Measurements from ENCODE around the gene MBLAC1. TPM values are rescaled to one million over a fixed set of nuclear protein-coding genes. Genes with fewer than 3 reads are reported as not detected.
"Not testable (repeated sequence)": the region's sequence is repeated elsewhere in the genome, so short reads cannot be mapped to it uniquely, and the experiment has no call there.

The MBLAC1 gene
- total RNA-seq, 1 donor from 2014 or later = 1.1 TPM

DNA sequence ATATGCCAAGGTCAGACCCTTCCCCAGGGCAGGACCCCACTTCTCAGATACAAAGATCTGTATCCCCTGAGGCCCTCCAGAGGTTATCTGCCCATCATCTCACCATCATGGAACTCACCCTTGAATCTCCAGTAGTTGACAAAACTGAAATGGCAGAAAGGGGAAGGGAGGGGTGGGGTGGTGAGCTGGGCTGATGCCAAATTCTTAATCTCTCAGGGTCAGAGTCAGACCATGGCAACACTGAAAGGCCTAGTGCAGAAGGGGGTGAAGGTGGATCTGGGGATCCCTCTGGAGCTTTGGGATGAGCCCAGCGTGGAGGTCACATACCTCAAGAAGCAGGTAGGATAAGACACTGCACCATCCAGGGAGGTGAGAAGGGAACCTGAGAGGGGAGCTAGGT is 4.2 kb upstream of the MBLAC1 start:
- DNase-seq = no peak

DNA sequence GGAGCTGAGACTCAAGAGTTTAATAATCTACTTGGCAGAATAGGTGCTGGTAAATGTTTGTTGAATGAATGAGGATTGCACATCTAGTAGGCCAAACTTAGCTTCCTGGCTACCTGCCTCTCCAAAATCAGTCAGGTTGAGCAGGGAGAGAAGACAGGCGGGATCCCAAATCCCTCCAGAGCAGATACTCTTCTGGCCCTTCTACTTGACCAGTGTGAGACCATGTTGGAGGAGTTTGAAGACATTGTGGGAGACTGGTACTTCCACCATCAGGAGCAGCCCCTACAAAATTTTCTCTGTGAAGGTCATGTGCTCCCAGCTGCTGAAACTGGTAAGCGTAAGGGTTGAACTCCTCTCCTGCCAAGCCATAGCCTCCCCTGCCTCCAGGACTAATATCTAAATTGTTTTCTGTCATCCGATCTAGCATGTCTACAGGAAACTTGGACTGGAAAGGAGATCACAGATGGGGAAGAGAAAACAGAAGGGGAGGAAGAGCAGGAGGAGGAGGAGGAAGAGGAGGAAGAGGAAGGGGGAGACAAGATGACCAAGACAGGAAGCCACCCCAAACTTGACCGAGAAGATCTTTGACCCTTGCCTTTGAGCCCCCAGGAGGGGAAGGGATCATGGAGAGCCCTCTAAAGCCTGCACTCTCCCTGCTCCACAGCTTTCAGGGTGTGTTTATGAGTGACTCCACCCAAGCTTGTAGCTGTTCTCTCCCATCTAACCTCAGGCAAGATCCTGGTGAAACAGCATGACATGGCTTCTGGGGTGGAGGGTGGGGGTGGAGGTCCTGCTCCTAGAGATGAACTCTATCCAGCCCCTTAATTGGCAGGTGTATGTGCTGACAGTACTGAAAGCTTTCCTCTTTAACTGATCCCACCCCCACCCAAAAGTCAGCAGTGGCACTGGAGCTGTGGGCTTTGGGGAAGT is 2.2 kb upstream of the MBLAC1 start:
- DNase-seq = no peak

DNA sequence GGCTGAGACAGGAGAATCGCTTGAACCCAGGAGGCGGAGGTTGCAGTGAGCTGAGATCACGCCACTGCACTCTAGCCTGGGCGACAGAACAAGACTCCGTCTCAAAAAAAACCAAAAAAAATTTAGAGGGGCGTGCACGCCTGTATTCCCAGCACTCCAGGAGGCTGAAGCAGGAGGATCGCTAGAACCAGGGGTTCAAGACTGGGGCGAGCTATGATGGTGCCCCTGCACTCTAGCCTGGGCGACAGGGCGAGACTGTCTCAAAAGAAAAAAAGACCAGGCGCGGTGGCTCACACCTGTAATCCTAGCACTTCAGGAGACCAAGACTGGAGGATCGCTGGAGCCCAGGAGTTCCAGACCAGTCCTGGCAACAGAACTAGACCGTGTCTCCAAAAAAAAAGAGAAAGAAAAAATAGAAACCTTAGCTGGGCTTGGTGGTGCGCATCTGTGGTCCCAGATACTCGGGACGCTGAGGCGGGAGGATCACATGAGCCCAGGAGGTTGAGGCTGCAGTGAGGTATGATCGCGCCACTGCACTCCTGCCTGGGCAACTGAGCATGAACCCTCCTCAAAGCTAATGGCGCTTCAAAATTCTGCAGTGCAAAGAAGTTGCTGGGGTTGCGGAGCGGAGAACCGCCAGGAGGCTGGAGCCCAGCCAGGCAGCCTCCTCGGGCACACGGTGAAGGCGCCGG is 382 bp upstream of the MBLAC1 start:
- no peak for DNase-seq

DNA sequence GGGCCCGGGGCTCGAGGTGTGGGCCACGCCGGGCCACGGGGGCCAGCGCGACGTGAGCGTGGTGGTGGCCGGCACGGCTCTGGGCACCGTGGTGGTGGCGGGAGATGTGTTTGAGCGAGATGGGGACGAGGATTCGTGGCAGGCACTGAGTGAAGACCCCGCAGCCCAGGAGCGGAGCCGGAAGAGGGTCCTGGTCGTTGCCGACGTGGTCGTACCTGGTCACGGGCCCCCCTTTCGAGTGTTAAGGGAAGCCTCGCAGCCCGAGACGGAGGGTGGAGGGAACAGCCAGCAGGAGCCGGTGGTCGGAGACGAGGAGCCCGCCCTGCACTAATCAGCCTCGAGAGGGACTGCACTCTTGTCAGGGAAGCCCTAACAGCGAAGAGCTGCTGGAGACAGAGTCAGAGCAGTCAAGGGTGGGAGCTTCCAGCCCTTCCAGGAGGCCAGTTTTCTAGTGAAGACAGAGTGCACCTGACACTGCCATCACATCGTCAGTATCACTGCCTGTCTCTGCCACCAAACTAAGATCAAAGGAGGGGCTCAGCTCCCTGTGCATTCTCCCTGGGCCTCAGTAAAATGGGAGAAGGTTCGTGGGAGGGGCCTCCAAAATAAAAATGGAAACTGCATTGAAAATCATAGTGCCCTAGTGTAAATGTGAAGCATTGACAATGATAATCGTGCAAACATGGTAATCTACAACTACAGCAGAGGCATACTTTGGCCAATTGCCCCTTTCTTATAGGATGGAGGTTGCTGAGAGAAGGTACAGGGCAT is 1.3 kb downstream of the MBLAC1 start:
- DNase-seq = no peak

DNA sequence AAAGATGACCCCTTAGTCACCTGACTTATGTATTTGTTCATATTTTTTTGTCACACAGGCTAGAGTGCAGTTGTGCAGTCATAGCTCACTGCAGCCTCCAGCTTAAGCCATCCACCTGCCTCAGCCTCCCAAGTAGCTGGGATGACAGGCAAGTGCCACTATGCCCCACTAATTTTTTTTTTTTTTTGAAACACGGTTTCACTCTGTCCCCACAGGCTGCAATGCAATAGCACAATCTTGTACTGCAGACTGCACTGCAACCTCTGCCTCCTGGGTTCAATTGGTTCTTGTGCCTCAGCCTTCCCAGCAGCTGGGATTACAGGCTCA is 1.8 kb downstream of the MBLAC1 start:
- no peak for DNase-seq

DNA sequence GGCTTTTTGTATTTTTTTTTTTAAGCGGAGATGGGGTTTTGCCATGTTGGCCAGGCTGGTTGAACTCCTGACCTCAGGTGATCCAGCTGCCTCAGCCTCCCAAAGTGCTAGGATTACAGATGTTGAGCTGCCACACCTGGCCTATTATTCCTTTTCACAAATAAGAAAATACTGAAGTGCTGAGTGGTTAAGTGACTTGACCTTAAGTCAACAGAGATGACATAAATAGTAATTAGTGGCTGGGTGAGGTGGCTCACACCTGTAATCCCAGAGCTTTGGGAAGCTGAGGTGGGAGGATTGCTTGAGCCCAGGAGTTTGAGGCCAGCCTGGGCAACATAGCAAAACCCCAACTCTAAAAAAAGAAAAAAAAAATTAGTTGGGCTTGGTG is 3.4 kb downstream of the MBLAC1 start:
- DNase-seq = not testable (repeated sequence)

DNA sequence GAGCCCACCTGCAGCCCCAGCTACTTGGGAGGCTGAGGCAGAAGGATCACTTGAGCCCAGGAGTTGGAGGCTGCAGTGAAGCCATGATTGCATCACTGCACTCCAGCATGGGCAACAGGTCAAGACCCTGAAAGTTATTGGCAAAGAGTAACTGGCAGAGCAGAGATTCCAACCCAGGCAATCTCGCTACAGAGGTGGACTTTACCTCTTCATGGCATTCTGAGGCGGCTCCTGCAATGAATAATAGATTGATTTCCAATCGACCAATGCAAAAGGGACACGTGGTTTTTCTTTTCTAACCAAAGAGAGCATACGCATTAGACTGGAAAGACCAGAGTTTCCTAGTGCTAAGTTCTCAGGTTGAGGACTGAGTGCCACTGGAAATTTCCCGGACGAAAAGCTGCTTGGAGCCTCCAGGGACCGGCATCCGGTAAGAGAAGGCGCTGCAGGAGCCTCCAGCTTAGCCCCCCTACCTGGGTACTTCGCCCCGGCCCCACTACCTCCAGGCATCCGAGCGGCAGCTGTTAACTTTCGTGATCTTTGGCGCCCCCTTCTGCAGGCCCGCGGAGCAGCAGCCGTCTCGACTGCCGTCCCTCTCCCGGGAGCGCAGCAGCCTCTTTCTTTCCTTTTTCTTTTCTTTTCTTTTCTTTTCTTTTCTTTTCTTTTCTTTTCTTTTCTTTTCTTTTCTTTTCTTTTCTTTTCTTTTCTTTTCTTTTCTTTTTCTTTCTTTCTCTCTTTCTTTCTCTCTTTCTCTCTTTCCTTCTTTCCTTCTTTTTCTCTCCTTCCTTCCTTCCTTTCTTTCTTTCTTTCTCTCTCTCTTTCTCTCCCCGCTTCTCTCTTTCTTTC is 4.1 kb downstream of the MBLAC1 start:
- DNase-seq = no peak

DNA sequence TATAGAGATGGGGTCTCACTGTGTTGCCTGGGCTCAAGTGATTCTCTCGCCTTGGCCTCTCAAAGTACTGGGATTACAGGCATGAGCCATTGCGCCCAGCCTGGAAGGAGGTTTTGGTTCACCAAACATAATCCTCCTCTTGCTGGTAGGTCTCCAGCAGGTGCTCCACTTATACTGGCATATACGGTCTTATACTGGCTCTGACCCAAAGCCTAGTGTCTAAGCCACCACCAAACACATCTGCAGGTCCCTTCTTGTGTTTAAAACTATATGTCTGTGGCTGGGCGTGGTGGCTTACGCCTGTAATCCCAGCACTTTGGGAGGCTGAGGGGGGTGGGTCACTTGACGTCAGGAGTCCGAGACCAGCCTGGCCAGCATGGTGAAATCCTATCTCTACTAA is 5.4 kb downstream of the MBLAC1 start:
- DNase-seq = no peak

DNA sequence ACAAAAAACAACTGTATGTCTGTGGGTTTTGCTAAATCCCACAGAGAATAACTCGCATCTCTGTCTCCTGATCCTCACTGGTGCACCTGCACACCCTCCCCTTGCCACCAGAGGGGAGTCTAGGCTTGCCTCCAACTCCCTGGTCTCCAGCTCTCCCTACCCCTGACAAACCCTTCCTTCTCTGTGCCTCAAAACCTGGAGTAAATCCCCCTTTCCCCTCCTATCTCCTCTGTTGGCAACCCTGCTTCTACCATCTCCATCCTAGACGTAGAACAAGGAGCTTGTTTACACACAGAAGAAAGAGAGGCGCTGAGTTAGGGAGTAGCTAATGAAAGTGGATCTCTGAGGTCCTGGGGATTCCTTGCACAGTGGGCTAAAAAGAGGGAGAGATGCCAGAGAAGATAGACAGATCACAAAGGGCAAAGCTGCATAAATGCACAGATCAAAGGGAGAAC is 6.0 kb downstream of the MBLAC1 start:
- peak; percentile 33 for DNase-seq

DNA sequence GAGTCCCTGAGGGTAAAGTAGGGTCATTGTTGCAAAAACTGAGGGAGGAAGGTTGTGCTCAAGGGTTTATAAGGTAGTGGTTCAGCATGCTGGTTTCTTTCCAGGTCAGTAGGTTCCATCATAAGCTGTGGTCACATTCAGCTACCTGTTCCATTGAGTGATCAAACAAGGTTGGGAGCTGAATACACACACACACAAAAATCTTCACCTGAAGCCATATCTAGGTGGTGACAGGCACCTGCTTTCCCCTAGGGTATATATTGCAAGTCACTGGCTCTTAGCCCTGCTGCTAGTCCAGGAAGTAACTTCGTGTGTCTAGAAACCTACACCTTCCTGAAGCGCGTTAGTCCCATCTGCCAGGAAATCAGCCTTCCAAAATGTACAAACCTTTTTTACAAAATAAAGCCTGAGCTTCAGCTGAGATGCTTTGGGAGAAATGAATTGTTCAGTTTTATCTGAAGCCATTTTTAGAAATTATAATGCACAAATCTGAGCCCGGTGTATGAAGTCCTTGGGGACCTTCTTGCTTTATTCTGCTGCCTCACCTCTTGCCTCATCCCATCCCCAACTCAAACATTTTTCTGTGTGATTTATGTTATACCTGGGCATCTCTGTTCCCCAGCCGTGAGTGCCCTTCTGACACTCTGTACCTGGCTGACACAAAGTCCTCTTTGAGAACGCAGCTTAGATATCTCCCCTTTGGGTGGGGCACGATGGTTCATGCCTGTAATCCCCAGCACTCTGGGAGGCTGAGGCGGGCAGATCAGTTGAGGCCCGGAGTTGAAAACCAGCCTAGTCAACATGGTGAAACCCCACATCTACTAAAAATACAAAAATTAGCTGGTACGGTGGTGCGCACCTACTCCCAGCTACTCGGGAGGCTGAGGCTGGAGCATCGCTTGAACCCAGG is 11.3 kb downstream of the MBLAC1 start:
- DNase-seq = no peak

DNA sequence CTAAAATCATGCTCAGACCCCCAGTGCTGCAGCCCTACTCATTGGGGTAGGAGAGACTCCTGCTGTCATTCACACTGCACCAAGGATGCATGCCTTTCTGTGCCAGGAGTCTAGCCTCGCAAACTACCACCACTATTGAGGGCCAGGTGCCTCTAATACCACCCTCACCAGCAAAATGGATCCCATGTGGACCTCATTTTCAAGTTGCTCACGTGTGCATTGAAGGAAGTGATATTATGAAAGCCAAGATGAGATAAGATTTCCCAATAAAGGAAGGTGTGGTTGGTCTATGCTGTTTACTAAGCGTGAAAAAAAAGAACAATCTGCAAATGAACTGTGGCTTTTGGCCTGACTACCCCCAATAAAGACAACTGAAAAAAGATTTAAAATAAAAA is 14.8 kb downstream of the MBLAC1 start:
- DNase-seq = no peak

DNA sequence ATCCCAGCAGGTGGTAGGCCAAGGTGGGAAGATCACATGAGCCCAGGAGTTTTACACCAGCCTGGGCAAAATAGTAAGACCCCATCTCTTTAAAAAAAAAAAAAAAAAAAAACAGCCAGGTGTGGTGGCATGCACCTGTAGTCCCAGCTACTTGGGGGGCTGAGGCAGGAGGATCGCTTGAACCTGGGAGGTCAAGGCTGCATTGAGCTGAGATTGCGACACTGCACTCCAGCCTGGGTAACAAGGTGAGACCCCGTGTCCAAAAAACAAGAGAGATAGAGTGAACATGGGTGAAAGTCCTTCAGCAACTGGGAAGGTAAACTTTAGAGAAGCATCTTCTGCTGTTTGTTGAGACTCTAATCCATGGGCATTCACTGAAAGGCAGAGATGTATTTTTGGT is 15.7 kb downstream of the MBLAC1 start:
- no peak for DNase-seq

DNA sequence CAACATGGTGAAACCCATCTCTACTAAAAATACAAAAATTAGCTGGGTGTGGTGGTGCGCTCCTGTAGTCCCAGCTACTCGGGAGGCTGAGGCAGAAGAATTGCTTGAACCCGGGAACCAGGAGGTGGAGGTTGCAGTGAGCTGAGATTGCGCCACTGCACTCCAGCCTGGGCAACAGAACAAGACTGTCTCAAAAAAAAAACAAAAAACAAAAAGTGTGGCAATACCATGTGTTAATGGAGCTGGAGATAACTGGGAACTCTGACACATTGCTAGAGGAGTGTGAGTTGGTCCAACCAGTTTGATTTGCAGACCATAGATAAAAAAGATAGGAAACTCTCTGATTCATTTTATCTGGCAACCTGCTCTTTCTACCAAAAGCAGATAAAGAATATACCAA is 19.6 kb downstream of the MBLAC1 start:
- DNase-seq = not testable (repeated sequence)

DNA sequence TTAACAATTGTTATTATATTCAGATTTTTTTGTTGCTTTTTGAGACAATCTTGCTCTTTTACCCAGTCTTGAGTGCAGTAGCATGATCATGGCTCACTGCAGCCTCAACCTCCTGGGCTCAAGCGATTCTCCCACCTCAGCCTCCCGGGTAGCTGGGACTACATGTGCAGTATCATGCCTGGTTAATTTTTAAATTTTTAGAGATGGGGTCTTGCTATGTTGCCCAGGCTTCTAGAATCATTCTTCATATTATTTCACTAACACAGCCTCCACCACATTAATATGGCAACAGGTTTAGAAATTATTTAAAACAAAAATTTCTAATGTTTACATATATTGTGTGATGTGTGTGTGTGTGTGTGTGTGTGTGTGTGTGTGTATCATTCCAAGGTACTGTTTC is 20.5 kb downstream of the MBLAC1 start:
- no peak for DNase-seq

DNA sequence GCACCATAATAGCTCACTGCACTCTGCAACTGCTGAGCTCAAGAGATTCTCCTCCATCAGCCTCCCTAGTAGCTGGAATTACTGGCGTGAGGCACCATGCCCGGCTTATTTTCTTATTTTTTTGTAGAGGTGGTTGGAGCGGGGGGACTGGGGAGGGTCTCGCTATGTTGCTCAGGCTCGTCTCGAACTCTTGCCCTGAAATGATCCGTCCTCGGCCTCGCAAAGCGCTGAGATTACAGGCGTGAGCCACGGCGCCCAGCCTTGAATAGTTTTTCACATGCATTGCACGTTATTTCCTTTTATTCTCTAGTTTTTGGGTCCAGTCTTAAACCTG is 21.4 kb downstream of the MBLAC1 start:
- DNase-seq = no peak

DNA sequence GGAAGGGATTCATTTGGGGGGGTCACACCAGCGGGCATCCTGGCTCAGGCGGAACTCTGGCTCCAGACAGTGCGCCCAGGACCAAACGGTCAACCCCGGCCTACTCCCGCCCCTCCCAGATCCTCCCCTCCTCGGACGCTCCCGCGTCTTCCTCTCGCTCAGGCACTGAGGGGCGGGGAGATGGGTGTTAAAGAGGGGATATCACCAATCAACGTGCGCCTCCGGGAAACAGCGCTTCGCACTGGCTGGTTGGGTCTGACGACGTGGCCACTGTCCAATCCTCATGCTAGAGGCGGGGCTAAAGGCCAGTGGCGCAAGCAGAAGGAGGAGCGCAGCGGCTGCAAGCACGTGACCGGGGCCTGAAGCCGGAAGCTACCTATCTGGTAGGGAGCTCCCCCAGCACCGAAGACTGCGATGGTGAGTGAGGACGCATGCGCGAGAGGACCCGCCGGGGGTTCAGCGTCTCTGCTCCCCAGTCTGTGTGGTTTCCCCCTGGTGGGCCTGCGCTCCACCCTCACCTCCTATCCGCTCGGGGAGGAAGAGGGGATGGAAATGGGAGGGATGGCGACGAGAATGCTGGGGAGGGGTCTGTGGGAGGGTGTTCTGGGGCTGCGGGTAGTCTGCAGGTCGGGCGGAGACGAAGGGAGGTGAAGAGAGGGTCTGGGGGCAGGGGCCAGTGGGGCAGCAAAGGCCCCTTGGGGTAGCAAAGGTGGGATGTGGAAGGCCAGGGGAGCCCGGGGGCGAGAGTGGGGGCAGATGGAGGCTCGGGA is 22.0 kb downstream of the MBLAC1 start, which contains the start of gene LAMTOR4:
TSS of gene LAMTOR4 (plus strand) at position 360 of the 770 bp plus-strand sequence. CDS start at position 415, 55 bp downstream.
- peak; percentile 98 for DNase-seq

DNA sequence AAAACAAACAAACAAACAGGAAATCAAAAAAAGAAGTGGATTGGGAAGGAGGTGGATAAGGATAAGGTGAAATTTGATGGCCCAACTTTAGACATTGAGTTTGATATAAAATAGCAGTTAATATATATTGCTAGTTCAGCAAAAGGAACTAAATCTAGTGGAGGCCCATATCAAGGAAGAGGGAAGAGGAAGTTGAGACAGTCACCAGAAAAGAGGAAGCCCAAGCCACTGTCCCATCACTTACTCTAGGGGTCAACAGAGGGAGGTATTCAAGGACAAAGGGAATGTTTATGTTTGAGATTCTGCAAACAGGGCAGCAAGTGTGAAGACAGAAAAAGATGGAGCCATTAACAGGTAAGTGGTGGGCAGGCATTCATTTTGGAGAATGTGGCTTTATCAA is 25.6 kb downstream of the MBLAC1 start:
- no peak for DNase-seq

DNA sequence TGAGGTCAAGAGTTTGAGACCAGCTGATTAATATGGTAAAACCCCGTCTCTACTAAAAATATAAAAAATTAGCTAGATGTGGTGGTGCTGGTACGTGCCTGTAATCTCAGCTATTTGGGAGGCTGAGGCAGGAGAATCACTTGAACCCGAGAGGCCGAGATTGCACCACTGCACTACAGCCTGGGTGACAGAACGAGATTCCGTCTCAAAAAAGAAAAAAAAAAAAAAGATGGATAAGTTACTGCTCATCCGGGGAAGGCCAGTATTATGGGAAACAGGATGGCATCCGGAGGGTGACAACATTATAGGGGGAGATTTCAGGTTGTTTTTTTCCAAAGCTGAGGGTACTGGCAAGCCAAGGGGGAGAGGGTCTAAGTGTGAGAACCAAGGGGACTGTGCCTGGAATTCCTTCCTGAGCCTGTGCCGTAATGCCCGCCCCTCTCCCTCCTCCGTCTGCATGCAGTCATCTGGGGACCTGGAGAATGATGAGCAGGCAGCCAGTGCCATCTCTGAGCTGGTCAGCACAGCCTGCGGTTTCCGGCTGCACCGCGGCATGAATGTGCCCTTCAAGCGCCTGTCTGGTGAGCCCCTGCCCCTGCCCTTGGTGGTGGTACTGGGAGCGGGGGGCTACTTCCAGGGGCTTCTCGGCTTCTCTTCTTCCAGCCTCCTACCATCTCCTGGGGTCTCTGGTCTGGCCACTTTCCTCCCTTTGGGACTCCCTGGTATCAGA is 26.3 kb downstream of the MBLAC1 start:
- no peak for DNase-seq

Data from skin of body (tissue), 2 donors.